ENCODE measurements around the gene AARS2. TPM values are rescaled to one million over a fixed set of nuclear protein-coding genes. Genes with fewer than 3 reads are reported as not detected.

AARS2 gene
- total RNA-seq, 1 experiment from 2014 or later: 21.7 TPM

DNA sequence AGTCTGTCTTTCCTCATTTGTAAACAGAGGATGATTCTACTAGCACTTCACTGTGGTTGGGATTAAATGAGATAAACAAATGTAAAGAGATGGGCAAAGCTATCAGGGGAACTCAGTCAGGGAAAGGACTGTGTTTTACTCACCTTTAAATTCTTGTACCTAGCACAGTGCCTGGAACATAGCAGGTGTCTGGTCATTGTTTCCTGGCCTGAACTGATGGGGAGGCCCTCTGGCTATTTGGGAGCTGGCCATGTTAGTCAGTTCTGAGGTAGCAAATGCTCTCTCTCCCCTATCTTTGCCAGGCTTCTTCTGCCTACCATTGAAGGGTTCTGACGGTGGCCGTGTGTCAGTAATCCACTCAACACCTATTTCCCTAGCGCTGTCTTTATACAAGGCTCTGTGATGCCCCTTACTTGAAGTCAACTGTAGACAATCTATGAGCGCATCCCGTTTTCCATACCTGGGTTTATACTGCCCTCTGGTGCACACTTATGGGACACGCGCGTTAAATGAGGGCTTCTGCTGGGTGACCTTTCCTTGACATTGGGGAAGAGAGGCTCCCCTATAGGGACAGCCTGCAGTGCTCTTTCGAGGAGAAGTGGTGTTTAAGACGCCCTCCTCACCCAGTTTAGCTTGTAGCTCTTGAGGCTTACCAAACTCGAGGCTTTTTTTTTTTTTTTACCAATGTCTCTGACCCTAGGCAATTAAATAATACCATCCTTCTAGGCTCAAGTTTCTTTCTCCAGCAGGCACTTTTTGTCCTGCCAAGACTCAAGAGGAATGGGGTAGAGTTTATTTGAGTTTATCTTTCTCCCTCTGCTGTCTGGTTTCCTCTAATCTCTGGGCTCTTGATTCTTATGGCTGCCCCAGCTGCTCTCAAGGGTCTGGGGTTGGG lies 25.3 kb upstream of the AARS2 start:
- no peaks in the 10 kb centered on the region for H3K9me3 ChIP-seq (ENCODE audit: control insufficient read depth, low read depth, low read length)
- no peak overlapping the region for H3K27ac ChIP-seq (ENCODE audit: insufficient read length, low read depth, low read length)
- H2AFZ ChIP-seq (ENCODE audit: low read length): no peak overlapping the region
- H2BK5ac ChIP-seq (ENCODE audit: insufficient read length, low read length): no peak overlapping the region
- no peak overlapping the region for H3T11ph ChIP-seq (ENCODE audit: low read length)
- no peak overlapping the region for H4K91ac ChIP-seq (ENCODE audit: insufficient read length, low read depth, low read length)
- no peak overlapping the region for H3K9ac ChIP-seq (ENCODE audit: extremely low read depth, insufficient read length, low read length)
- H3K4me2 ChIP-seq (ENCODE audit: insufficient read depth, insufficient read length, low read length): no peak overlapping the region
- H3K27me3 Mint-ChIP-seq (ENCODE audit: low read depth): peaks cover 3% of the 10 kb centered on the region
- H3K27me3 ChIP-seq (ENCODE audit: insufficient read depth, low read length): no peaks in the 10 kb centered on the region
- H3K36me3 Mint-ChIP-seq (ENCODE audit: insufficient read depth in 1 of 3, low read depth in 3 of 3): no peaks in the 10 kb centered on the region
- H4K5ac ChIP-seq (ENCODE audit: insufficient read length, low read depth, low read length): no peak overlapping the region
- no peak overlapping the region for H3K4ac ChIP-seq (ENCODE audit: low read depth, low read length)
- H3K79me1 ChIP-seq (ENCODE audit: insufficient read depth, low read depth, low read length, poor library complexity, severe bottlenecking): no peaks in the 10 kb centered on the region
- H2BK20ac ChIP-seq (ENCODE audit: low read depth, low read length, poor library complexity, severe bottlenecking): no peak overlapping the region
- H2BK120ac ChIP-seq (ENCODE audit: low read depth, low read length, poor library complexity, severe bottlenecking): no peak overlapping the region
- H4K8ac ChIP-seq (replicated peaks; ENCODE audit: insufficient read length, low read depth, low read length): no peak overlapping the region
- TF ChIP-seq, protein P1, sequence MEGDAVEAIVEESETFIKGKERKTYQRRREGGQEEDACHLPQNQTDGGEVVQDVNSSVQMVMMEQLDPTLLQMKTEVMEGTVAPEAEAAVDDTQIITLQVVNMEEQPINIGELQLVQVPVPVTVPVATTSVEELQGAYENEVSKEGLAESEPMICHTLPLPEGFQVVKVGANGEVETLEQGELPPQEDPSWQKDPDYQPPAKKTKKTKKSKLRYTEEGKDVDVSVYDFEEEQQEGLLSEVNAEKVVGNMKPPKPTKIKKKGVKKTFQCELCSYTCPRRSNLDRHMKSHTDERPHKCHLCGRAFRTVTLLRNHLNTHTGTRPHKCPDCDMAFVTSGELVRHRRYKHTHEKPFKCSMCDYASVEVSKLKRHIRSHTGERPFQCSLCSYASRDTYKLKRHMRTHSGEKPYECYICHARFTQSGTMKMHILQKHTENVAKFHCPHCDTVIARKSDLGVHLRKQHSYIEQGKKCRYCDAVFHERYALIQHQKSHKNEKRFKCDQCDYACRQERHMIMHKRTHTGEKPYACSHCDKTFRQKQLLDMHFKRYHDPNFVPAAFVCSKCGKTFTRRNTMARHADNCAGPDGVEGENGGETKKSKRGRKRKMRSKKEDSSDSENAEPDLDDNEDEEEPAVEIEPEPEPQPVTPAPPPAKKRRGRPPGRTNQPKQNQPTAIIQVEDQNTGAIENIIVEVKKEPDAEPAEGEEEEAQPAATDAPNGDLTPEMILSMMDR (conservative IDR thresholded peaks at IDR 0.05): peak; percentile 88
- no peak overlapping the region; a peak in 1 of 5 replicates for H3K4me3 Mint-ChIP-seq
- no peak overlapping the region for H2BK15ac ChIP-seq (ENCODE audit: low read depth, low read length)
- H3K18ac ChIP-seq (ENCODE audit: insufficient read length, low read depth, low read length): no peak overlapping the region
- H3K9me3 Mint-ChIP-seq: no peaks in the 10 kb centered on the region; a peak in 1 of 5 replicates
- no CpG with 5 or more reads among the region's 11 CpGs for WGBS (ENCODE audit: extremely low coverage, insufficient read length, low lambda C conversion rate)
- no peak overlapping the region for H2BK12ac ChIP-seq (ENCODE audit: insufficient read length, low read depth, low read length)
- peaks cover 2% of the 10 kb centered on the region; the same call in 1 of the 2 replicates for H3K4me1 ChIP-seq (ENCODE audit: insufficient read depth, low read length)
- no peak overlapping the region for H3K56ac ChIP-seq (ENCODE audit: insufficient read length, low read depth, low read length)
- H3K14ac ChIP-seq (ENCODE audit: insufficient read depth, low read length): no peak overlapping the region
- peak; percentile 74 for DNase-seq
- peaks cover 33 to 35% of the 10 kb centered on the region in 2 experiments for H3K4me1 Mint-ChIP-seq
- H4K20me1 ChIP-seq (ENCODE audit: control insufficient read depth, insufficient read depth, insufficient read length): no peaks in the 10 kb centered on the region
- no peaks in the 10 kb centered on the region for H3K23me2 ChIP-seq (ENCODE audit: insufficient read length, low read depth, low read length, poor library complexity, severe bottlenecking)
- no peaks in the 10 kb centered on the region for H3K79me2 ChIP-seq (ENCODE audit: insufficient read depth, low read length)
- 0 out of 7 replicates have a peak overlapping the region, but pooled peaks of 1 of the 3 experiments have one; percentile 52 for H3K27ac Mint-ChIP-seq
- no peak overlapping the region for H2AK5ac ChIP-seq (ENCODE audit: insufficient read length, low read length)
- no peak overlapping the region for H3K23ac ChIP-seq (ENCODE audit: insufficient read length, low read depth, low read length)

All from H9 (cell line).